ENCODE measurements around the gene OR51G1.

Gene OR51G1

GRCh38 chr11:4891996-4892640 lies 32.0 kb downstream of the OR51G1 start:
- Mint-ChIP-seq H3K27ac (no peak overlapping the region), H3K9me3 (peaks cover 11% of the 10 kb centered on the region), H3K4me3 (no peak overlapping the region), H3K36me3 (ENCODE audit: low read depth) (no peaks in the 10 kb centered on the region), H3K27me3 (no peaks in the 10 kb centered on the region), H3K4me1 (ENCODE audit: low read depth) (no peaks in the 10 kb centered on the region)
- intact Hi-C loops (cut with micrococcal nuclease) = no loop called here

- no peak overlapping the region for H3K27ac Mint-ChIP-seq
- no peaks in the 10 kb centered on the region for H3K4me1 Mint-ChIP-seq (ENCODE audit: low read depth)
- H3K27me3 Mint-ChIP-seq = no peaks in the 10 kb centered on the region
- H3K4me3 Mint-ChIP-seq = no peak overlapping the region
- peaks cover 11% of the 10 kb centered on the region for H3K9me3 Mint-ChIP-seq
- H3K36me3 Mint-ChIP-seq (ENCODE audit: low read depth) = no peaks in the 10 kb centered on the region
- intact Hi-C loops (cut with micrococcal nuclease) = no loop called here
These were observed 33.9 kb downstream of the OR51G1 start for GRCh38 chr11:4890279-4890678.

GRCh38 chr11:4887591-4887990 lies 36.5 kb downstream of the OR51G1 start:
- H3K36me3 Mint-ChIP-seq (ENCODE audit: low read depth) = no peaks in the 10 kb centered on the region
- no peaks in the 10 kb centered on the region for H3K4me1 Mint-ChIP-seq (ENCODE audit: low read depth)
- peaks cover 11% of the 10 kb centered on the region for H3K9me3 Mint-ChIP-seq
- intact Hi-C loops (cut with micrococcal nuclease) = no loop called here
- H3K27ac Mint-ChIP-seq = no peak overlapping the region
- H3K27me3 Mint-ChIP-seq = no peaks in the 10 kb centered on the region
- H3K4me3 Mint-ChIP-seq = no peak overlapping the region

DNA sequence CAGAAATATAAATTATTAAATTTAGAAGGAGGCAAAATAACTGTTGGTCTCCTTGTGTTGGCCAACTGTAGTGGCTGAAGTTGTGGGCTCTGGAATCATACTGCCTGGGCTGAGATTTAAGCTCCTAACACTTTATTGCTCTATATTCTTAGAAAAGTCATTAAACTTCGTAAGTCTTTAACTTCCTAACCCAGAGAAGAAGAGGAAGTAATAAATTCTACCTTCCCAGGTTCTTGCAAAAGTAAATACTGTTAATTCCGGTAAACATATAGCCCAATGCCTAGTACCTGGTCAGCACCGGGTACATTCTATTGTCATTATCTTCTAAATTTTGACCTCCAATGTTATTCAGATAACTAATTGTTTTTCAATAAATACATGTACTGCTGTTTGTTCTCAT lies 38.0 kb downstream of the OR51G1 start:
- no peak overlapping the region for H3K4me3 Mint-ChIP-seq
- no peaks in the 10 kb centered on the region for H3K27me3 Mint-ChIP-seq
- no peaks in the 10 kb centered on the region for H3K36me3 Mint-ChIP-seq (ENCODE audit: low read depth)
- no peak overlapping the region for H3K27ac Mint-ChIP-seq
- intact Hi-C loops (cut with micrococcal nuclease) = no loop called here
- no peaks in the 10 kb centered on the region for H3K4me1 Mint-ChIP-seq (ENCODE audit: low read depth)
- peaks cover 11% of the 10 kb centered on the region for H3K9me3 Mint-ChIP-seq

GRCh38 chr11:4884361-4884760 lies 39.8 kb downstream of the OR51G1 start:
- intact Hi-C loops (cut with micrococcal nuclease) = no loop called here
- no peaks in the 10 kb centered on the region for H3K27me3 Mint-ChIP-seq

GRCh38 chr11:4882543-4882942 lies 41.6 kb downstream of the OR51G1 start:
- no peak overlapping the region for H3K27ac Mint-ChIP-seq

More at GRCh38 chr11:4884361-4884760, 39.8 kb downstream of the OR51G1 start:
- Mint-ChIP-seq H3K27ac (no peak overlapping the region), H3K36me3 (ENCODE audit: low read depth) (no peaks in the 10 kb centered on the region), H3K9me3 (no peaks in the 10 kb centered on the region), H3K4me1 (ENCODE audit: low read depth) (no peaks in the 10 kb centered on the region), H3K4me3 (no peak overlapping the region)

DNA sequence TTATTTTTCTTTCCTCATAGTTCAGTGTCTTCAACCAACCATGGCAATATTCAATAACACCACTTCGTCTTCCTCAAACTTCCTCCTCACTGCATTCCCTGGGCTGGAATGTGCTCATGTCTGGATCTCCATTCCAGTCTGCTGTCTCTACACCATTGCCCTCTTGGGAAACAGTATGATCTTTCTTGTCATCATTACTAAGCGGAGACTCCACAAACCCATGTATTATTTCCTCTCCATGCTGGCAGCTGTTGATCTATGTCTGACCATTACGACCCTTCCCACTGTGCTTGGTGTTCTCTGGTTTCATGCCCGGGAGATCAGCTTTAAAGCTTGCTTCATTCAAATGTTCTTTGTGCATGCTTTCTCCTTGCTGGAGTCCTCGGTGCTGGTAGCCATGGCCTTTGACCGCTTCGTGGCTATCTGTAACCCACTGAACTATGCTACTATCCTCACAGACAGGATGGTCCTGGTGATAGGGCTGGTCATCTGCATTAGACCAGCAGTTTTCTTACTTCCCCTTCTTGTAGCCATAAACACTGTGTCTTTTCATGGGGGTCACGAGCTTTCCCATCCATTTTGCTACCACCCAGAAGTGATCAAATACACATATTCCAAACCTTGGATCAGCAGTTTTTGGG lies 42.2 kb downstream of the OR51G1 start, which contains the start of gene OR51T1:
Gene OR51T1, plus strand, starts transcription at position 41 of the 641 bp plus-strand sequence. Its CDS starts 0 bp downstream, at position 41.
- no peak within 1 kb of the TSS for H3K27ac Mint-ChIP-seq
- no peaks in the 10 kb centered on the region for H3K4me1 Mint-ChIP-seq (ENCODE audit: low read depth)
- no peak within 1 kb of the TSS for H3K4me3 Mint-ChIP-seq
- no peaks in the 10 kb centered on the region for H3K27me3 Mint-ChIP-seq
- no peaks in the 10 kb centered on the region for H3K9me3 Mint-ChIP-seq
- intact Hi-C loops (cut with micrococcal nuclease) = no loop called here
- no peaks in the 10 kb centered on the region for H3K36me3 Mint-ChIP-seq (ENCODE audit: low read depth)

More at GRCh38 chr11:4882543-4882942, 41.6 kb downstream of the OR51G1 start:
- intact Hi-C loops (cut with micrococcal nuclease) = no loop called here
- Mint-ChIP-seq H3K4me1 (ENCODE audit: low read depth) (no peaks in the 10 kb centered on the region), H3K9me3 (no peaks in the 10 kb centered on the region), H3K27me3 (no peaks in the 10 kb centered on the region), H3K4me3 (no peak overlapping the region), H3K36me3 (ENCODE audit: low read depth) (no peaks in the 10 kb centered on the region)

GRCh38 chr11:4881188-4881587 lies 43.0 kb downstream of the OR51G1 start:
- intact Hi-C loops (cut with micrococcal nuclease) = no loop called here
- no peaks in the 10 kb centered on the region for H3K27me3 Mint-ChIP-seq

More at GRCh38 chr11:4881188-4881587, 43.0 kb downstream of the OR51G1 start:
- Mint-ChIP-seq H3K9me3 (no peaks in the 10 kb centered on the region), H3K4me3 (no peak overlapping the region), H3K36me3 (ENCODE audit: low read depth) (no peaks in the 10 kb centered on the region), H3K27ac (no peak overlapping the region), H3K4me1 (ENCODE audit: low read depth) (no peaks in the 10 kb centered on the region)
